Measurements from ENCODE around the gene KIF15.

- TF ChIP-seq POLR2AphosphoS5 (IDR thresholded peaks at IDR 0.05; ENCODE audit: borderline replicate concordance, low read depth, low read length) (peak; percentile 22; the same call in 1 of the 2 replicates), EZH2 (IDR thresholded peaks at IDR 0.05) (no peak), FOXP2 (optimal IDR thresholded peaks at IDR 0.05; ENCODE audit: control extremely low read depth, extremely low read length, insufficient read depth) (no peak)
These were observed 32.1 kb upstream of the KIF15 start, which contains the start of gene ZNF501 for GRCh38 chr3:44729384-44729910.

Data from SK-N-MC (cell line).